Ishikawa (cell line): ENCODE data around the gene NLGN1.

Experiments used
- EP300 ChIP-seq: IDR thresholded peaks from 2 replicates; pipeline ENCODE4 v1.6.1; 2012; ENCODE audit warnings: borderline replicate concordance
- FOXM1 ChIP-seq: IDR thresholded peaks from 2 replicates; pipeline ENCODE4 v1.6.1; 2012; ENCODE audit warnings: low read depth, borderline replicate concordance
- TAF1 ChIP-seq: IDR thresholded peaks from 2 replicates; pipeline ENCODE4 v1.6.1; 2012; ENCODE audit warnings: low read depth, mild to moderate bottlenecking
- TEAD4 ChIP-seq: IDR thresholded peaks from 2 replicates; pipeline ENCODE4 v1.6.1; 2012
- YY1 ChIP-seq: IDR thresholded peaks from 2 replicates; pipeline ENCODE4 v1.6.1; 2012; ENCODE audit warnings: low read depth
- ZBTB7A ChIP-seq: IDR thresholded peaks from 2 replicates; pipeline ENCODE4 v1.6.1; 2012; ENCODE audit warnings: low read depth
- TF ChIP-seq, protein P1 (sequence below): IDR thresholded peaks from 2 replicates; pipeline ENCODE4 v1.6.1; 2012; ENCODE audit warnings: low read depth, mild to moderate bottlenecking
- TF ChIP-seq, protein P2 (sequence below): IDR thresholded peaks from 2 replicates; pipeline ENCODE4 v1.6.1; 2012

DNA sequence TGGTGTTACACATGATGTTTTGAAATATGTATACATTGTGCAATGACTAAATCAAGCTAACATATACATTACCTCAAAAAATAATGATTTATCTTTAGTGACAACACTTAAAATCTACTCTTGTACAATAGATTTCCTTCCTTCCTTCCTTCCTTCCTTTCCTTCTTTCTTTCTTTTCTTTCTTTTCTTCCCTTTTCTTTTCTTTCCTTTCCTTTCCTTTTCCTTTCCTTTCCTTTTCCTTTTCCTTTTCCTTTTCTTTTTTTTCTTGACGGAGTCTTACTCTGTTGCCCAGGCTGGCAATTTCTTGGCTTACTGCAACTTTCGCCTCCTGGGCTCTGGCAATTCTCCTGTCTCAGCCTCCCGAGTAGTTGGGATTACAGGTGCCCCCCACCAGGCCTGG is 170.5 kb downstream of the NLGN1 start:
- TF ChIP-seq YY1 = no peak
- no peak for TF ChIP-seq TEAD4
- TF ChIP-seq TAF1 = no peak
- no peak for TF ChIP-seq FOXM1
- TF ChIP-seq, protein P1, sequence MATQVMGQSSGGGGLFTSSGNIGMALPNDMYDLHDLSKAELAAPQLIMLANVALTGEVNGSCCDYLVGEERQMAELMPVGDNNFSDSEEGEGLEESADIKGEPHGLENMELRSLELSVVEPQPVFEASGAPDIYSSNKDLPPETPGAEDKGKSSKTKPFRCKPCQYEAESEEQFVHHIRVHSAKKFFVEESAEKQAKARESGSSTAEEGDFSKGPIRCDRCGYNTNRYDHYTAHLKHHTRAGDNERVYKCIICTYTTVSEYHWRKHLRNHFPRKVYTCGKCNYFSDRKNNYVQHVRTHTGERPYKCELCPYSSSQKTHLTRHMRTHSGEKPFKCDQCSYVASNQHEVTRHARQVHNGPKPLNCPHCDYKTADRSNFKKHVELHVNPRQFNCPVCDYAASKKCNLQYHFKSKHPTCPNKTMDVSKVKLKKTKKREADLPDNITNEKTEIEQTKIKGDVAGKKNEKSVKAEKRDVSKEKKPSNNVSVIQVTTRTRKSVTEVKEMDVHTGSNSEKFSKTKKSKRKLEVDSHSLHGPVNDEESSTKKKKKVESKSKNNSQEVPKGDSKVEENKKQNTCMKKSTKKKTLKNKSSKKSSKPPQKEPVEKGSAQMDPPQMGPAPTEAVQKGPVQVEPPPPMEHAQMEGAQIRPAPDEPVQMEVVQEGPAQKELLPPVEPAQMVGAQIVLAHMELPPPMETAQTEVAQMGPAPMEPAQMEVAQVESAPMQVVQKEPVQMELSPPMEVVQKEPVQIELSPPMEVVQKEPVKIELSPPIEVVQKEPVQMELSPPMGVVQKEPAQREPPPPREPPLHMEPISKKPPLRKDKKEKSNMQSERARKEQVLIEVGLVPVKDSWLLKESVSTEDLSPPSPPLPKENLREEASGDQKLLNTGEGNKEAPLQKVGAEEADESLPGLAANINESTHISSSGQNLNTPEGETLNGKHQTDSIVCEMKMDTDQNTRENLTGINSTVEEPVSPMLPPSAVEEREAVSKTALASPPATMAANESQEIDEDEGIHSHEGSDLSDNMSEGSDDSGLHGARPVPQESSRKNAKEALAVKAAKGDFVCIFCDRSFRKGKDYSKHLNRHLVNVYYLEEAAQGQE = no peak
- no peak for TF ChIP-seq ZBTB7A
- TF ChIP-seq, protein P2, sequence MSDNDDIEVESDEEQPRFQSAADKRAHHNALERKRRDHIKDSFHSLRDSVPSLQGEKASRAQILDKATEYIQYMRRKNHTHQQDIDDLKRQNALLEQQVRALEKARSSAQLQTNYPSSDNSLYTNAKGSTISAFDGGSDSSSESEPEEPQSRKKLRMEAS = no peak
- no peak for TF ChIP-seq EP300
